ENCODE measurements around the gene ETS1.

The ETS1 gene

GRCh38 chr11:128494418-128495332, 92.7 kb downstream of the ETS1 start:
- H3K27me3 ChIP-seq (replicated peaks; ENCODE audit: insufficient read depth, low read length), result no peaks in the 10 kb centered on the region
- peaks cover 78% of the 10 kb centered on the region for H3K79me2 ChIP-seq (ENCODE audit: low read length)
- no peak overlapping the region for H3K4me2 ChIP-seq (ENCODE audit: low read depth, low read length)
- H2AFZ ChIP-seq (ENCODE audit: low read length), result no peak overlapping the region
- no peak overlapping the region for H3K9ac ChIP-seq (ENCODE audit: low read length)
- H3K4me3 ChIP-seq (ENCODE audit: low read length), result no peak overlapping the region
- H3K36me3 ChIP-seq (replicated peaks; ENCODE audit: insufficient read depth, low read length), result no peaks in the 10 kb centered on the region
- no peak overlapping the region for H3K27ac ChIP-seq (ENCODE audit: low read length)
- TF ChIP-seq EZH2 (optimal IDR thresholded peaks at IDR 0.05; ENCODE audit: low read depth, low read length) (no peak), CTCF (IDR thresholded peaks at IDR 0.05; ENCODE audit: low read length) (no peak), EZH2phosphoT487 (IDR thresholded peaks at IDR 0.05; ENCODE audit: low read length) (no peak)
- H4K20me1 ChIP-seq (ENCODE audit: insufficient read depth, low read length), result no peaks in the 10 kb centered on the region
- DNase-seq, result peak; percentile 11
- no peaks in the 10 kb centered on the region for H3K9me2 ChIP-seq (replicated peaks; ENCODE audit: insufficient read depth, low read length)
- peaks cover 40% of the 10 kb centered on the region for H3K4me1 ChIP-seq (ENCODE audit: low read length)
- no peaks in the 10 kb centered on the region for H3K9me3 ChIP-seq (replicated peaks; ENCODE audit: insufficient read depth, low read length)
- H3F3A ChIP-seq (ENCODE audit: insufficient read depth, low read length), result no peaks in the 10 kb centered on the region

GRCh38 chr11:128493570-128493965, 93.8 kb downstream of the ETS1 start:
- Histone ChIP-seq H3K9me2 (replicated peaks; ENCODE audit: insufficient read depth, low read length) (no peaks in the 10 kb centered on the region), H3F3A (ENCODE audit: insufficient read depth, low read length) (no peaks in the 10 kb centered on the region), H3K4me1 (ENCODE audit: low read length) (peaks cover 40% of the 10 kb centered on the region), H3K36me3 (replicated peaks; ENCODE audit: insufficient read depth, low read length) (no peaks in the 10 kb centered on the region; the same call in 1 of the 2 replicates), H3K27ac (ENCODE audit: low read length) (peak overlapping the region; percentile 33; the same call in 1 of the 2 replicates), H3K27me3 (replicated peaks; ENCODE audit: insufficient read depth, low read length) (no peaks in the 10 kb centered on the region), H3K9ac (ENCODE audit: low read length) (no peak overlapping the region), H3K4me3 (ENCODE audit: low read length) (no peak overlapping the region), H3K4me2 (ENCODE audit: low read depth, low read length) (peak overlapping the region; percentile 39), H2AFZ (ENCODE audit: low read length) (0 out of 2 replicates have a peak overlapping the region, but pooled peaks have one; percentile 18), H4K20me1 (ENCODE audit: insufficient read depth, low read length) (no peaks in the 10 kb centered on the region), H3K79me2 (ENCODE audit: low read length) (peaks cover 68% of the 10 kb centered on the region), H3K9me3 (replicated peaks; ENCODE audit: insufficient read depth, low read length) (no peaks in the 10 kb centered on the region)
- DNase-seq, result no peak
- no peak for TF ChIP-seq EZH2 (optimal IDR thresholded peaks at IDR 0.05; ENCODE audit: low read depth, low read length)
- no peak for TF ChIP-seq CTCF (IDR thresholded peaks at IDR 0.05; ENCODE audit: low read length)
- no peak for TF ChIP-seq EZH2phosphoT487 (IDR thresholded peaks at IDR 0.05; ENCODE audit: low read length)

GRCh38 chr11:128492903-128493569, 94.3 kb downstream of the ETS1 start:
- Histone ChIP-seq H3K36me3 (replicated peaks; ENCODE audit: insufficient read depth, low read length) (peaks cover 3% of the 10 kb centered on the region; the same call in 1 of the 2 replicates), H3K9me2 (replicated peaks; ENCODE audit: insufficient read depth, low read length) (no peaks in the 10 kb centered on the region), H3K4me3 (ENCODE audit: low read length) (no peak overlapping the region), H4K20me1 (ENCODE audit: insufficient read depth, low read length) (no peaks in the 10 kb centered on the region), H2AFZ (ENCODE audit: low read length) (0 out of 2 replicates have a peak overlapping the region, but pooled peaks have one; percentile 18), H3F3A (ENCODE audit: insufficient read depth, low read length) (no peaks in the 10 kb centered on the region), H3K4me2 (ENCODE audit: low read depth, low read length) (peak overlapping the region; percentile 39), H3K9ac (ENCODE audit: low read length) (no peak overlapping the region), H3K27ac (ENCODE audit: low read length) (peak overlapping the region; percentile 33; the same call in 1 of the 2 replicates), H3K9me3 (replicated peaks; ENCODE audit: insufficient read depth, low read length) (no peaks in the 10 kb centered on the region), H3K79me2 (ENCODE audit: low read length) (peaks cover 66% of the 10 kb centered on the region), H3K27me3 (replicated peaks; ENCODE audit: insufficient read depth, low read length) (no peaks in the 10 kb centered on the region), H3K4me1 (ENCODE audit: low read length) (peaks cover 40% of the 10 kb centered on the region)
- peak; percentile 71 for DNase-seq
- TF ChIP-seq EZH2phosphoT487 (IDR thresholded peaks at IDR 0.05; ENCODE audit: low read length) (no peak), EZH2 (optimal IDR thresholded peaks at IDR 0.05; ENCODE audit: low read depth, low read length) (no peak), CTCF (IDR thresholded peaks at IDR 0.05; ENCODE audit: low read length) (no peak)

Measured in MM.1S (cell line).